HepG2 (cell line): ENCODE results near the gene KIFC1. TPM values are rescaled to one million over a fixed set of nuclear protein-coding genes. Genes with fewer than 3 reads are reported as not detected.
A peak's percentile ranks its signal among the peaks of the same experiment; 100 is the strongest.

Experiments
- GZF1 ChIP-seq: sonication (generic); formaldehyde crosslinking; IDR thresholded peaks from 2 replicates; pipeline ENCODE4 v1.5.1; 2020; ENCODE audit warnings: mild to moderate bottlenecking, missing genetic modification reagents
- KDM5A ChIP-seq: fragments of 200-600 bp; sonication (generic); IDR thresholded peaks from 2 replicates; pipeline ENCODE4 v1.7.0; 2018; ENCODE audit warnings: antibody characterized with exemption, mild to moderate bottlenecking, low read length, borderline replicate concordance
- KLF9 ChIP-seq: IDR thresholded peaks from 2 replicates; pipeline ENCODE4 v1.6.1; 2016; ENCODE audit warnings: low read depth
- ZMYM2 ChIP-seq: sonication (generic); formaldehyde crosslinking; IDR thresholded peaks from 2 replicates; pipeline ENCODE4 v1.8.0; 2022; ENCODE audit warnings: mild to moderate bottlenecking, missing genetic modification reagents
- ZSCAN21 ChIP-seq: sonication (generic); formaldehyde crosslinking; IDR thresholded peaks from 2 replicates; pipeline ENCODE4 v1.8.0; 2022; ENCODE audit warnings: mild to moderate bottlenecking, missing genetic modification reagents, moderate library complexity, borderline replicate concordance
- polyA plus RNA-seq, 8 experiments: library from polyadenylated mRNA; depleted of rRNA in 3 of 8; stranded (reverse) in 7 of 8; unstranded in 1 of 8; fragments of >200 nt; fragmentation: Illumina TruSeq in 4 of 8; extraction: Trizol in 4 of 8; gene quantifications; 2 replicates each; pipeline versions ENCODE4 v1.2.1 to v1.2.3, GENCODE V29; 2011 to 2016; ENCODE audit warnings: low read depth in 4 of 8, missing spikeins in 1 of 8, mixed read lengths in 1 of 8; ENCODE audit not compliant: insufficient read depth in 1 of 8
- total RNA-seq, 5 experiments: library from RNA; depleted of rRNA; stranded (reverse); fragments of >200 nt; fragmentation: Illumina TruSeq; extraction: Trizol; gene quantifications; 2 replicates each; pipeline ENCODE4 v1.2.3, GENCODE V29; 2016; ENCODE audit warnings: low read depth in 1 of 5
- TF ChIP-seq, protein P1 (sequence below): sonication (generic); formaldehyde crosslinking; IDR thresholded peaks from 2 replicates; pipeline ENCODE4 v1.8.1; 2023; ENCODE audit warnings: mild to moderate bottlenecking, missing genetic modification reagents
- TF ChIP-seq, protein P2 (sequence below): sonication (generic); formaldehyde crosslinking; IDR thresholded peaks from 2 replicates; pipeline ENCODE4 v1.4.0; 2020; ENCODE audit warnings: missing genetic modification reagents
- TF ChIP-seq, protein P3 (sequence below): sonication (generic); formaldehyde crosslinking; IDR thresholded peaks from 2 replicates; pipeline ENCODE4 v1.5.0; 2020; ENCODE audit warnings: mild to moderate bottlenecking, missing genetic modification reagents
- TF ChIP-seq, protein P4 (sequence below), 2 experiments: sonication (generic) in 1 of 2; formaldehyde crosslinking in 1 of 2; IDR thresholded peaks; 2 replicates each; pipeline versions ENCODE4 v1.6.1 to v1.9.0; 2014 to 2022; ENCODE audit warnings: antibody characterized with exemption in 1 of 2, borderline replicate concordance in 1 of 2, inconsistent platforms in 1 of 2, low read depth in 1 of 2, missing genetic modification reagents in 1 of 2

KIFC1 gene
- total and polyA plus RNA-seq, 2 of the 13 experiments (the other 11 are each of a cell fraction or from before 2014, with no cell fraction given), result 25.0 to 45.5 TPM

DNA sequence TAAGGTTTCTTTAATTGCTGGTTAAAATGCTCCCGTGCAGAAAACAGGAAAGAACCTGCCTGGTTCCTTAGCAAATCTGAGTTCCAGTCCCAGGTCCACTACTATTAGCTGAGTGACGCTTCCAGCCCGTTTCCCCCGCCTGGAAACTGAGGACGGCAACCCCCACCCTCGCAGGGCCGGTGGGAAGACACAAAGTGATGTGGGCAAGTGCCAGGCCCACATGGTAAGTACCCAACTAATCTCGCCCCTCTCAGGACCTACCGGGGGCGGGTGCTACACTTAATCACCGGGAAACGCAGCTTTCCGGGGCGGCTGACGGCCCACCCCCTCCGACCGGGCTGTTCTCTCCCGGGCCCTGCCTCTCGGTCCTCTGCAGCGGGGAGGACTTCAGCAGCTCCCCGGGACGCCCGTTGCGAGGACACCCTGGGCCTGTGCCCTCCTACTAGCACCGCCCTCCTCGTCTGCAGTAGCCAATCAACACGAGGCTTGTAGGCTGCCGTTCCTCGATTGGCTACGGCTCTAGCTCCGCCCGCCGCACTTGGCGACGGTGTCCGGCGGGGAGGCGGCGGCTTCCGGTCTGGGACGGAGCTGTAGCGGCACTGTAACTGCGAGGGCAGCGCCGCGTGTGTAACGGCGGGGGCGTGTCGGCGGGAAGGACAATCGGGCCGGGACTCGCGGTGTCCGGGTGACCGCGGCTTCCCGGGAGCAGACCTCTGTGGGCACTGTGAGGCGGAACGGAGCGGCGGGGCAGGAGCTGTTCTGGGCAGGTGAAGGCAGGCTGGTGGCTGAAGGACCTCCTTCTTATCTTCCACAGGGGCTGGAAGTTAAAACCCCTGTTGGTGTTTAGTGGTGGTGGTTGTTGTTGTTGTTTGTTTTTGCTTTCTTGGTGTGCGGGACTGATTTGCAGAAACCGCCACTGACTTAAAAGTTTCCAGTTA is 62.7 kb downstream of the KIFC1 start, which contains the start of gene ZBTB9 (continued):
- TF ChIP-seq, protein P1, sequence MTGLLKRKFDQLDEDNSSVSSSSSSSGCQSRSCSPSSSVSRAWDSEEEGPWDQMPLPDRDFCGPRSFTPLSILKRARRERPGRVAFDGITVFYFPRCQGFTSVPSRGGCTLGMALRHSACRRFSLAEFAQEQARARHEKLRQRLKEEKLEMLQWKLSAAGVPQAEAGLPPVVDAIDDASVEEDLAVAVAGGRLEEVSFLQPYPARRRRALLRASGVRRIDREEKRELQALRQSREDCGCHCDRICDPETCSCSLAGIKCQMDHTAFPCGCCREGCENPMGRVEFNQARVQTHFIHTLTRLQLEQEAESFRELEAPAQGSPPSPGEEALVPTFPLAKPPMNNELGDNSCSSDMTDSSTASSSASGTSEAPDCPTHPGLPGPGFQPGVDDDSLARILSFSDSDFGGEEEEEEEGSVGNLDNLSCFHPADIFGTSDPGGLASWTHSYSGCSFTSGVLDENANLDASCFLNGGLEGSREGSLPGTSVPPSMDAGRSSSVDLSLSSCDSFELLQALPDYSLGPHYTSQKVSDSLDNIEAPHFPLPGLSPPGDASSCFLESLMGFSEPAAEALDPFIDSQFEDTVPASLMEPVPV (CRISPR knock-in tag), result peak; percentile 83; the same call in 1 of the 2 replicates
- TF ChIP-seq KDM5A (peak; percentile 75; the same call in 1 of the 2 replicates), ZMYM2 (peak; percentile 71; the same call in 1 of the 2 replicates), GZF1 (CRISPR knock-in tag) (peak; percentile 62; the same call in 1 of the 2 replicates), KLF9 (peak; percentile 98), ZSCAN21 (CRISPR knock-in tag) (peak; percentile 81; the same call in 1 of the 2 replicates)
- TF ChIP-seq, protein P2, sequence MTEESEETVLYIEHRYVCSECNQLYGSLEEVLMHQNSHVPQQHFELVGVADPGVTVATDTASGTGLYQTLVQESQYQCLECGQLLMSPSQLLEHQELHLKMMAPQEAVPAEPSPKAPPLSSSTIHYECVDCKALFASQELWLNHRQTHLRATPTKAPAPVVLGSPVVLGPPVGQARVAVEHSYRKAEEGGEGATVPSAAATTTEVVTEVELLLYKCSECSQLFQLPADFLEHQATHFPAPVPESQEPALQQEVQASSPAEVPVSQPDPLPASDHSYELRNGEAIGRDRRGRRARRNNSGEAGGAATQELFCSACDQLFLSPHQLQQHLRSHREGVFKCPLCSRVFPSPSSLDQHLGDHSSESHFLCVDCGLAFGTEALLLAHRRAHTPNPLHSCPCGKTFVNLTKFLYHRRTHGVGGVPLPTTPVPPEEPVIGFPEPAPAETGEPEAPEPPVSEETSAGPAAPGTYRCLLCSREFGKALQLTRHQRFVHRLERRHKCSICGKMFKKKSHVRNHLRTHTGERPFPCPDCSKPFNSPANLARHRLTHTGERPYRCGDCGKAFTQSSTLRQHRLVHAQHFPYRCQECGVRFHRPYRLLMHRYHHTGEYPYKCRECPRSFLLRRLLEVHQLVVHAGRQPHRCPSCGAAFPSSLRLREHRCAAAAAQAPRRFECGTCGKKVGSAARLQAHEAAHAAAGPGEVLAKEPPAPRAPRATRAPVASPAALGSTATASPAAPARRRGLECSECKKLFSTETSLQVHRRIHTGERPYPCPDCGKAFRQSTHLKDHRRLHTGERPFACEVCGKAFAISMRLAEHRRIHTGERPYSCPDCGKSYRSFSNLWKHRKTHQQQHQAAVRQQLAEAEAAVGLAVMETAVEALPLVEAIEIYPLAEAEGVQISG, result peak; percentile 95
- TF ChIP-seq, protein P3, sequence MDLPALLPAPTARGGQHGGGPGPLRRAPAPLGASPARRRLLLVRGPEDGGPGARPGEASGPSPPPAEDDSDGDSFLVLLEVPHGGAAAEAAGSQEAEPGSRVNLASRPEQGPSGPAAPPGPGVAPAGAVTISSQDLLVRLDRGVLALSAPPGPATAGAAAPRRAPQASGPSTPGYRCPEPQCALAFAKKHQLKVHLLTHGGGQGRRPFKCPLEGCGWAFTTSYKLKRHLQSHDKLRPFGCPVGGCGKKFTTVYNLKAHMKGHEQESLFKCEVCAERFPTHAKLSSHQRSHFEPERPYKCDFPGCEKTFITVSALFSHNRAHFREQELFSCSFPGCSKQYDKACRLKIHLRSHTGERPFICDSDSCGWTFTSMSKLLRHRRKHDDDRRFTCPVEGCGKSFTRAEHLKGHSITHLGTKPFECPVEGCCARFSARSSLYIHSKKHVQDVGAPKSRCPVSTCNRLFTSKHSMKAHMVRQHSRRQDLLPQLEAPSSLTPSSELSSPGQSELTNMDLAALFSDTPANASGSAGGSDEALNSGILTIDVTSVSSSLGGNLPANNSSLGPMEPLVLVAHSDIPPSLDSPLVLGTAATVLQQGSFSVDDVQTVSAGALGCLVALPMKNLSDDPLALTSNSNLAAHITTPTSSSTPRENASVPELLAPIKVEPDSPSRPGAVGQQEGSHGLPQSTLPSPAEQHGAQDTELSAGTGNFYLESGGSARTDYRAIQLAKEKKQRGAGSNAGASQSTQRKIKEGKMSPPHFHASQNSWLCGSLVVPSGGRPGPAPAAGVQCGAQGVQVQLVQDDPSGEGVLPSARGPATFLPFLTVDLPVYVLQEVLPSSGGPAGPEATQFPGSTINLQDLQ (CRISPR knock-in tag), result no peak
- TF ChIP-seq, protein P4, sequence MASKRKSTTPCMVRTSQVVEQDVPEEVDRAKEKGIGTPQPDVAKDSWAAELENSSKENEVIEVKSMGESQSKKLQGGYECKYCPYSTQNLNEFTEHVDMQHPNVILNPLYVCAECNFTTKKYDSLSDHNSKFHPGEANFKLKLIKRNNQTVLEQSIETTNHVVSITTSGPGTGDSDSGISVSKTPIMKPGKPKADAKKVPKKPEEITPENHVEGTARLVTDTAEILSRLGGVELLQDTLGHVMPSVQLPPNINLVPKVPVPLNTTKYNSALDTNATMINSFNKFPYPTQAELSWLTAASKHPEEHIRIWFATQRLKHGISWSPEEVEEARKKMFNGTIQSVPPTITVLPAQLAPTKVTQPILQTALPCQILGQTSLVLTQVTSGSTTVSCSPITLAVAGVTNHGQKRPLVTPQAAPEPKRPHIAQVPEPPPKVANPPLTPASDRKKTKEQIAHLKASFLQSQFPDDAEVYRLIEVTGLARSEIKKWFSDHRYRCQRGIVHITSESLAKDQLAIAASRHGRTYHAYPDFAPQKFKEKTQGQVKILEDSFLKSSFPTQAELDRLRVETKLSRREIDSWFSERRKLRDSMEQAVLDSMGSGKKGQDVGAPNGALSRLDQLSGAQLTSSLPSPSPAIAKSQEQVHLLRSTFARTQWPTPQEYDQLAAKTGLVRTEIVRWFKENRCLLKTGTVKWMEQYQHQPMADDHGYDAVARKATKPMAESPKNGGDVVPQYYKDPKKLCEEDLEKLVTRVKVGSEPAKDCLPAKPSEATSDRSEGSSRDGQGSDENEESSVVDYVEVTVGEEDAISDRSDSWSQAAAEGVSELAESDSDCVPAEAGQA (IDR thresholded peaks at IDR 0.05; ENCODE audit: low read depth), result peak; percentile 55; the same call in 1 of the 2 replicates
- TF ChIP-seq, protein P4 (CRISPR knock-in tag; IDR thresholded peaks at IDR 0.05; ENCODE audit: borderline replicate concordance), result peak; percentile 18; the same call in 1 of the 2 replicates
